ENCODE results near the gene PIEZO1.

Gene PIEZO1

DNA sequence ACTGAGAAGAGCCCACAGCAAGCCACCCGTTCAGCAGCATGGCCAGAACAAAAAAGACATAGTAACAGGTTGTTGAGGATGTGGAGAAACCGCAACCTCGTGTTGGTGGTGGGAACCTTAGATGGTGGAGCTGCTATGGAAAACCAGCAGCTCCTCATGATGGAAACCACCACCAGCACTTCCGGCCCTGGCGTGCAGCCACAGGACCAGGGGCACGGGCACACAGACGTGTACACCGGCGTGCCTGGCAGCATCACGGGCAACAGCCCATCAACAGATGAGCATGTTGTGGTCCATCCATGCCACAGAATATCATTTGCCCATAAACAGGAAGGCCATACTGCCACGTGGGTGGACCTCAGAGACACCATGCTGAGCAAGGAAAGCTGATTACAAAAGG is 66.8 kb downstream of the PIEZO1 start:
- no peak for DNase-seq (ENCODE audit: low read depth)

DNA sequence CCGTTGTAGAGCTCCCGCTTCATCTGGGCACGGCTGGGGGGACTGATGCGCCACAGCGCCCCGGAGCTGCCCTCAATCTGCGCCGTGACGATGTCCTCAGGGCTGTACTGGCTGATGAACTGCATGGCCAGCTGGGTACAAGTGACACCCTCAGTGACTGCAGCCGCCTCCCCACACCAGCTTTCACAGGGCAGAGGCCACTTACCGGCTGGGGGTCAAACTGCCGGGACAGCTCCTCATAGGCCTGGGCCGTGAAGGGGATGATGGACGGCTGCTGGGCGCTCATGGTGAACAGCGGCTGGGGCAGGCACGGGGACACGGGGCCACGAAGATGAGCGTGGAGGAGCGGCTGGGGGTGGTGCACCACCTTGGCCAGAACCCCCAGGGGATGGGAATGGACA is 68.4 kb downstream of the PIEZO1 start:
- DNase-seq (ENCODE audit: low read depth) = no peak

DNA sequence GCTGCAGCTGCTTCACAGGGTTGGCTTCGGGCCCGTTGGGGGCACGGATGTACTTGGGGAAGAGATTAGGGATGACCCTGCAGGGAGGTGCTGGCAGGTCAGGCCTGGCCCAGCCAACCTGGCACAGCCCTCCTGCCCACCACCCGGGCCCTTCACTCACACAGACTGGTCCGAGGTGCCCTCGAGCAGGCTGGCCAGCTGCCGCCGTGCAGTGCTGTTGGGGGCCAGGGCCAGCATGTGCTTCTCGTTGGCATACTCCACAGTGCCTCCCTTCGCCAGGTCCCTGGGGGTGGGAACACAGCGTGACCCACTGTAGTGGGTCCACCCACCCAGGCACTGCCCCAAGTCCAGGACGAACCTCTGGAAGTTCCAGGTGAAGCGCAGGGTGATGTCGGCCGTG is 68.8 kb downstream of the PIEZO1 start:
- no peak for DNase-seq (ENCODE audit: low read depth)

DNA sequence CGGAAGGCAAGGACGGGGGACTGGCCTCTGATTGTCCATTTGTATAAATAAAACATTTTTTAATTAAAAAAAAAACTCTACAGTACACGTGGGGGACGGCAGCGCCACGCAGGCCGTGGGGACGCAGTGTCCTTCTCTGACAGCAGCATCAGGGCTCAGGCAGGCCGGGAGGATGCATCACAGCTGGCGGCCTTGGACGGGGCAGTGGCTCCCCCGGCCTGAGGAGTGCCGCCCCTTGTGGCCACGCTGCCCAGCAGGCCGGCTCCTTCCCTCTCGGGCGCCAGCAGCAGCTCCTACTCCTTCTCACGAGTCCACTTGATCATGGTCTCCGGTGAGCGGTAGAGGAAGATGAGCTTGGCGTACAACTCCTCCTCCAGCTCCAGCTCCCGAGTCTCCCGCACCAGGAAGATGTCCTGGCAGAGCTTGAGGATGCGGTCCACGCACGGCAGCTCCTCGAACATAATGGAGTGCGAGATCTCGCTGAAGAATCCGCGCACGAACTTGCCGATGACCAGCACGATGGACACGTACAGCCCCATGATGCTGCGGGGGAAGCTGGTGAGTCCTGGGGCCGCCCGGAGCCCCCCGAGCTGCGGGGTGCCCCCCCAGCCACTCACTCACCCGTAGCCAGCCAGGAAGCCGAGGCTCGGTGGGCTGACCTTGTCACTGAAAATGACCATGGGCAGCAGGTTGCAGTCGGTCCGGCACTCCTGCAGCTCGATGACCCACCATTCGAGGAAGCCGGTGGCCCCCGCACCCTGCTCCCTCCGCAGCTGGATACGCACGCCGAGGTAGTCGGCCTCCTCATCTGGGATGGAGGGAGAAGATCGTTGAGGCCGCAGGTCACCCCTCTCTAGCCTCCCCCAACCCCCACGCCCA is 69.5 kb downstream of the PIEZO1 start:
- DNase-seq (ENCODE audit: low read depth) = no peak

DNA sequence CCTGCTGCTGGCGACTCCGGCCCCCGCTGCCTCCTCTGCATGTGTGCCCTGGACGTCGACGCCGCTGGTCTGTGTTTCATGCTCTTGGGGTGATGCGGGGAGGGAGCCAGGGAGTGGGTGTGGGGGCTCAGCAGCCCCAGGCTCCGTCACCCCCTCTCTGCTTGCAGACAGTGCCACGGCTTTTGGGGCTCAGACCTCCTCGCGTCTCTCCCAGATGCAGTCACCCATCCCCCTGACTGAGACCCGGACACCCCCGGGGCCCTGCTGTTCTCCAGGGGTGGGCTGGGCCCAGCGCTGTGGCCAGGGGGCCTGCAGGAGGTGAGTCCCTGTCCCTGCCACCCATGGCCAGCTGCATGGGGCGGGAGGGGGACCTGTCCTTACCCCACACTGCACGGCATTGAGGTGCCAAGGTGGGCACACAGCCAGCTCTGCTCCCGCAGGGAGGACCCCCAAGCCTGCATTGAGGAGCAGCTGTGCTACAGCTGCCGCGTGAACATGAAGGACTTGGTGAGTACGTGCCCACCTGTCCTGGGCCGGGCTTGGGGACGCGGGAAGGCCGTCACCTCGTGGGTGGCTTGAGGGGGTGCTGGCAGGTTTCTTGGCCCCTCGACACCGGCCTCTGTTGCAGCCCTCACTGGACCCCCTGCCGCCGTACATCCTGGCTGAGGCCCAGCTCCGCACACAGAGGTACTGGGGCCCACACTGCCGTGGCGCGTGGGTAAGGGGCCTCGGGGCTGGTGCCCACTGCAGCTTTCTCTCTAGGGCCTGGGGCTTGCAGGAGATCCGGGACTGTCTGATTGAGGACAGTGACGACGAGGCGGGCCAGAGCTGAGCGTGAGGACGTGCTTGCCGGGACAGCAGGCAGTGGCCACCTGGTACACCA is 70.4 kb downstream of the PIEZO1 start:
- no peak for DNase-seq (ENCODE audit: low read depth)

DNA sequence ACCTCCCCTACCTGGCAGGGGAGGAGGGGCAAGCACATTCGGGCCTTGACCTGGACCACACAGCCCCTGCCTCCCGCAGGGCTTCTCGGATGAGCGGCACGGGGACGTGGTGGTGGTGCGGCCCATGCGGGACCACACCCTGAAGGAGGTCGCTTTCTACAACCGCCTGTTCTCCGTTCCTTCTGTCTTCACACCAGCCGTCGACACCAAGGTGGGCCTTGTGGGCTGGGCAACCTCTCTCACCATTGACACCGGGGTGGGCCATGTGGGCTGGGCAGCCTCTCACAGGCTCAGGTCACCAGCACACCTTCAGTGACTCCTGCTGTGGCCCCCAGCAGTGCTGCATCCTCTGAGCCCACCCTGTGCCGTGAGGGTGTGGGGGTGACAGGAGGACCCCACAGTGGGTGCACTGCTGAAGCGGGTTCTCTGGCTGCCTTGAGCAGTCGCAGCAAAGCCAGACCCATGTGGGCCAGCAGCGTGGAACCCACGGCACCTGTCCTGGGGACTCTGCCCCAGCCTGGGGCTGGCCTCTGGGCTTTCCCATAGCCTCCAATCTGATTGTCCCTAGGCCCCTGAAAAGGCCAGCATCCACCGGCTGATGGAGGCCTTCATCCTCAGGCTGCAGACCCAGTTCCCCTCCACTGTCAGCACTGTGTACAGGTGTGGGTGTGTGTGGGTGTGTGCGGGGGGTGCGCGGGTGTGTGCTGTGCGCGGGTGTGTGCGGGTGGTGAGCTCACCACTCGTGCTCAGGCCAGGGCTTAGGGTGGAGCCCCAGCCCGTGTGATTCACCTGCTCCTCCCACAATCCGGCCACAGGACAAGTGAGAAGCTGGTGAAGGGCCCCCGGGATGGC is 71.2 kb downstream of the PIEZO1 start:
- DNase-seq (ENCODE audit: low read depth) = peak; percentile 42

DNA sequence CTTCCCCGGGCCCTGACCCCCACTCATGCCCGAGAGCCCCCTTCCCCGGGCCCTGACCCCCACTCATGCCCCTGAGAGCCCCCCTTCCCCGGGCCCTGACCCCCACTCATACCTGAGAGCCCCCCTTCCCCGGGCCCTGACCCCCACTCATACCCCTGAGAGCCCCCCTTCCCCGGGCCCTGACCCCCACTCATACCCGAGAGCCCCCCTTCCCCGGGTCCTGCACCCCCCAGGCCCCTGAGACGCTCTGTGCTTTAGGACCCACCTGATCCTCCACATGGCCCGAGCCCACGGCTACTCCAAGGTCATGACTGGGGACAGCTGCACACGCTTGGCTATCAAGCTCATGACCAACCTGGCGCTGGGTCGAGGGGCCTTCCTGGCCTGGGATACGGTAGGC is 72.0 kb downstream of the PIEZO1 start:
- DNase-seq (ENCODE audit: low read depth) = no peak

DNA sequence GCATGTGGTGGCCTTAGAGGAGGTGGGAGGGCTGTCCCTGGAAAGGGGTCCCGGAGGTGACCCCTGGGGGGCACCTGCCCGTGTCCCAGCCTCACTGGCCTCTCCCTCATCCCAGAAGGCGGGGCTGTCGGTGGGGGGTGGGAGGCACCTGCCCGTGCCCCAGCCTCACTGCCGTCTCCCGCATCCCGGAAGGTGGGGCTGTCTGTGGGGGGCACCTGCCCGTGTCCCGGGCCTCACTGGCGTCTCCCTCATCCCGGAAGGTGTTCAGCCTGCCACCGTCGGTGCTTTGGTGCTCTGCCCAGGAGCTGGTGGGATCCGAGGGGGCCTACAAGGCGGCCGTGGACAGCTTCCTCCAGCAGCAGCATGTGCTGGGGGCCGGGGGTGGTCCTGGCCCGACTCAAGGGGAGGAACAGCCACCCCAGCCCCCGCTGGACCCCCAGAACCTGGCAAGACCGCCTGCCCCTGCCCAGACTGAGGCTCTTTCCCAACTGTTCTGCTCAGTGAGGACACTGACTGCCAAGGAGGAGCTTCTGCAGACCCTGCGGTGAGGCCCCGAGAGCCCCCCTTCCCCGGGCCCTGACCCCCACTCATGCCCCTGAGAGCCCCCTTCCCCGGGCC is 72.5 kb downstream of the PIEZO1 start:
- no peak for DNase-seq (ENCODE audit: low read depth)

DNA sequence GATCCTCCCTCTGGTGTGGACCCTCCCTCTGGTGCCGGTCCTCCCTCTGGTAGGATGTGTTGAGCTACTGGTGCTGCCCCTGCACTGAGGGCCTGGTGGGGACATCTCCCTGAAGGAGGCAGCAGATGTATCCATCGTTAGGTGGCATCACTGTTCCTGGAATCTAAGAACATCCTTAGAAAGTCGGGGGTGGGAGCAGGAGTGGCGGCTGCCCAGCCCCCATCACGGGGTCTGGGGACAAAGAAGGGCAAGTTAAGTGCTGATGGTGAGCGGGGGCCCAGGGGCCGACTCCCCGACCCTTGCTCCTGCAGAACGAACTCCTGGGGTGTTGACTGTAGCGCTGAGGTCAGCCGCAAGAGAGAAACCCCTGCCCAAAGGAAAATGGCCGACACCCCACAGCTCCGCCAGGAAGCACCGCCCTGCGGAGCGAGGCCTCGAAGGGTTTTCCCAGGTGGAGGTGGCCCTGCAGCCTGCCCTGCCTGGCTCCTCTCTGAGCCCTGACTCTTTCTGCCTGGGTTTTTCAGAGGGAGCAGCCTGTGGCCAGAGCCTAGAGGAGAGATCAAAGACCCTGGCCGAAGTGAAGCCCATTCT is 73.2 kb downstream of the PIEZO1 start:
- DNase-seq (ENCODE audit: low read depth) = no peak

DNA sequence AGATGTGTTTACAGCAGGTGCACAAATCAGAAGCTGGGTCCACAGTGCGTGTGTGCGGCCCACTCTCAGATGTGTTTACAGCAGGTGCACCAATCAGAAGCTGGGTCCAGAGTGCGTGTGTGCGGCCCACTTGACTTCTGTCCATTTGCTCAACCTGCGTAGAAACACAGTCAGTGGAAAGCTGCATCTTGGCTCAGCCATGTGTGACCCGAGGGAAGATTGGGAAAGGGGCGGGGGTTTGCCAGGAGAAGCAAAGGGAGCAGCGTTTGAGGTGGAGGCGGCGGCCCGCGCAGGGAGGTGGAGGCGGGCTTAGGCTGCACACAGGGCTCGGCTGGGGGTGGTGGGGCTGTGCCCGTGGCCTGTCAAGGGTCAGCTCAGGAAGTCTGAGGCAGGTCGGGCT is 74.5 kb downstream of the PIEZO1 start:
- no peak for DNase-seq (ENCODE audit: low read depth)

DNA sequence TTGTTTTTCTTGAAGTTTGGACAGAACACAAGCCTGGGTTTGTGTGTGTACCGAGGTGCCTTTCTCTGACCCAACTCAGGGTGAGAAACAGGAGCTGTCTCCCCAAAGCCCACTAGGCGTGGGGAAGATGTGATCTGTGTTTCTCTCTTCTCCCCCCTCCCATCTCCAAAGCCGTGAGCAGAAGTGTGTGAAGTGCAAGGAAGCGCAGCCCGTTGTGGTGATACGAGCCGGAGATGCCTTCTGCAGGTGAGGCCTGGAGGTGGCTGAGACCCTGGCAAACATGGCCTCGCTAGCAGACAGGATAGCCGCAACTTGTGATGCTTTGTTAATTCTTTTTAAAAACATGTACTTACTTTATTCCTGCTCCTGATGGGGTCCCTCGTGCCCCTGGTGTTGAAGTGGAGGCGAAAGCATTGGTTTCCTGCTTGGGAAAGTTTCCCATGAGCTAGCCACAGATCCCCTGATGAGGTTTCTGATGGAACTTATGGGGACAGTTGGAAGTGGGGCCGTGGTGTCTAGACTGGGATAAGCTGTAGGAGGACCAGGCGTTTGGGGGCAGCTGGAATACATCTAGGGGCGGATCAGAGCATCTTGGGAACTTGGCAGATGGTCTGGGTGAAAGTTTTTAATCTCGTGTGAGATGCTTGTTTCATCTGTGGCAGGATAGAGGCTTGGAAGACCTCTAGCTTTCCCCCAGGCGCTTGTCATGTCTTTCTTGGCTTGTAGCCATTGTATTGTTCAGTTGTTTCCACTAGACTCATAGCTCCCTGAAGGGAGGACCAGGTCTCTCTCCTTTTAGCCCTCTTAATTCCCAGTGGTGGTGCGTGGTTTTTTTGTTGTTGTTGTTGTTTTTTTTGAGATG is 77.8 kb downstream of the PIEZO1 start:
- no peak for DNase-seq (ENCODE audit: low read depth)

DNA sequence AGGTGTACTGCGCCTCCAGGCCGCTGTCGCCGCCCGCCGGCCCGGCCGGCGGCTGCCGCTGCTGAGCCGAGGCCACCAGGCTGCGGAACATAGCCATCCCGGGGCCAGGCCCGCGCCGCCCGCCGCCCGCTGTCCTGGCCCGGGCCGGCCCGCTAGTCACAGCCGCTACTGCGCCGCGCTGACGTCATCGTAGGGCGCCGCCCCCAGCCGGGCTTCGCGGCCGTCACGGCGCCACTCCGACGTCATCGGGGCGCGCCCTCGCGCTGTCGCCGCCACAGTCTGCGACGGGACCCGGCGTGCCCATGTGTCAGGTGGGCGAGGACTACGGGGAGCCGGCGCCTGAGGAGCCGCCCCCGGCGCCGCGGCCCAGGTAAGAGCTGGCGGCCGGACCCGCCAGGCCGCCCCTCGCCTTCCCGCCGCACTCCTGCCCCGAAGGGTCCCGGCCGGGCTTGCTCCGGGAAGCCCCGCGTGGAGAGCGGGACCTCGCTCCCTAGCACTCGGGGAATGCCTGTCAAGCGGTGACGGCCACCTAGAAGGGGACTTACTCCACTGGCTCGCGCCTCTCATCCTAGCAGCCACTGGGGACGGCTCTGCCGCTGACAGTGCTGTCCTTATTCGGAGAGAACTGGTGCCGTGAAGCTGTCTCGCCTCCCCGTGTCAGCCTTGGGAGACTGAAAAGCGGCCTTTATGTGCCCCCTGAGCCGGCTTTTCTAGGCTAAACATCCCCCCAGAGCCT is 78.6 kb downstream of the PIEZO1 start, which contains the start of the genes CTU2 and RNF166:
Gene CTU2 (plus strand): TSS at position 275 of the 736 bp plus-strand sequence. CDS start 28 bp downstream, at position 303.
Gene RNF166 (minus strand): TSS at position 180 of the 736 bp plus-strand sequence. CDS start 83 bp downstream, at position 97.
- DNase-seq (ENCODE audit: low read depth) = peak; percentile 74

DNA sequence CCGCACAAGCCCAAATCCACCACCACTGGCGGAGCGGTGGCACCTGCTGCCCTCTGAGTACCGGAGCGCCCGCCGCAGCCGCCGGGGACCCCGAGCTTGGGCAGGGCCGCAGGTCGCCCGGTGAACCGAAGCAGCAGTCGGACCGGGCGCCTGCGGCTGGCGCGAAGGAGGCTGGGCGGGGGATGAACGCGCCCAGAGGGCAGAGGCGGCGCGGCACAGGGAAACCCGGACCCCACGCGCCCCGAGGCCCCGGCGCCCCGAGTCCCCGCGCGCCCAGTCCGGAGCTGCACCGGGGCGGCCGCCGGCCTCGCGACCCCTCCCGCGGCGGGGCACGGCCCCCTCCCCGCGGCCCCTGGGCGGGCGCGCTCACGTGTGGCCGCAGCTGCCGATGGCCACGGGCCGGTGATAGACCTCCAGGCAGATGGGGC is 79.2 kb downstream of the PIEZO1 start:
- no peak for DNase-seq (ENCODE audit: low read depth)

DNA sequence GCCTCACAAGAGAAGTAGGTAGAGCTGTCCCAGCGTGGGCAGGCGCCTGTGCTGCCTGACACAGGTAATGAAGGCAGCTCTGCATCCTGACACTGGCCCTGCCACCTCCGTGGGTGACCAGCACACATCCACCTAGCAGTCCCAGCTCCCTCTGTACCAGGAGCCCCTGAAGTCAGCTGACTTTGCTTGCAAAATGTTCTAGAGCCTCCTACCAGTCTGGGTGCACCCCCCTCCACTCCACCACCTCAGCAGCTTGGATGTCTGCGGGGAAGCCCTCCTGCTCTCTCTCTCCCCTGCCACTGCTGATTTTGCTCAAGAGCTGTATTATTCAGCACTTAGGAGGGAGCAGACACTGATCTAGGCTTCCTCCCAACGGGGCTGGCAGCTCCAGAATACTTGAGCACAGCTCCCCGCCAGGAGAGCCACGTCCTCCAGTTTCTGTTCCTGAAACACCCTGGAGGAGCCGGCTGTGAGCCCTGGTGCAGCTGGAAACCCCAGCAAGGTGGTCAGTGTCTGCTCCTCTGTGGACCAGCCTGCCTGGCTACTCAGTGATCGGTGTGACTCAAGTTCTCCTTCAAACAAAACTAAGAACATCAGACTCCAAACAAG is 79.8 kb downstream of the PIEZO1 start:
- DNase-seq (ENCODE audit: low read depth) = peak; percentile 42

DNA sequence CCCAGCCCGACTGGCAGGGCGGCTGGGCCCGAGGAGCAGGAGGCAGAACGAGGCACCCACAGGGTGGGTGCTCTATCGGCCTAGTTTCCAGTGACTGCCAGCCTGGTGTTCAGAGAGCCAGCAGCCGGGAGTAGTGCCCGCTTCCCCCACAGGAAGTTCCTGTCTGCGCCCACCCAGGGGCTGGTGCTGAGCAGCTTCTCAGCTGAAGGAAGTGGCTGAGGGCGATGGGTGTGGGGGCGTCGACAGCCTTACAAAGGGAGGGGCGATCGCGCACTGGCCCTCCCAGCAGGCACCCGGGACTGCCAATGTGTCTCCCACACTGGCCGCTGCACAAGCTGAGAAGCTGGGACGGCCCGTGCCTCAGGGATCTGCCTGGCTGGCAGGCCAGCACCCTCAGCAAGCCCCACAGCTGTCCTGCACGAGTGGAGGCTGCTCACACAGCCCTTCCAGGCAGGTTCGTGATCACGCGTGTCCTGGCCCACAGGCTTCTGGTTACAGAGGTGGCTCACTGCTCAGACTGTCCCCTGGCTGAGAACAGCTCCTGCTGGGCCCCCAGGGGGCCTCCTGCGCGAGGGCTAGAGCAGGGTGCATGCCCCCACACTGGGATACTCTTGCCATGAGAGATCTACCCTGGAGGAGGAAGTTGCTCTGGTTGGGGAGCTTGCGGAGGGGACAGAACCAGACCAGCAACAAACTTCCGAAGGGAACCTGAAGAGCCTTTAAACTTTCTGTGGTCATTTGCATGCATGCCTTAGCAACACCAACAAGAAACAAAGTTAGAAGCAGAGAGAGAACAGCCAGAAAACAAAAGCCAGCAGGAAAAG is 81.3 kb downstream of the PIEZO1 start:
- DNase-seq (ENCODE audit: low read depth) = no peak

DNA sequence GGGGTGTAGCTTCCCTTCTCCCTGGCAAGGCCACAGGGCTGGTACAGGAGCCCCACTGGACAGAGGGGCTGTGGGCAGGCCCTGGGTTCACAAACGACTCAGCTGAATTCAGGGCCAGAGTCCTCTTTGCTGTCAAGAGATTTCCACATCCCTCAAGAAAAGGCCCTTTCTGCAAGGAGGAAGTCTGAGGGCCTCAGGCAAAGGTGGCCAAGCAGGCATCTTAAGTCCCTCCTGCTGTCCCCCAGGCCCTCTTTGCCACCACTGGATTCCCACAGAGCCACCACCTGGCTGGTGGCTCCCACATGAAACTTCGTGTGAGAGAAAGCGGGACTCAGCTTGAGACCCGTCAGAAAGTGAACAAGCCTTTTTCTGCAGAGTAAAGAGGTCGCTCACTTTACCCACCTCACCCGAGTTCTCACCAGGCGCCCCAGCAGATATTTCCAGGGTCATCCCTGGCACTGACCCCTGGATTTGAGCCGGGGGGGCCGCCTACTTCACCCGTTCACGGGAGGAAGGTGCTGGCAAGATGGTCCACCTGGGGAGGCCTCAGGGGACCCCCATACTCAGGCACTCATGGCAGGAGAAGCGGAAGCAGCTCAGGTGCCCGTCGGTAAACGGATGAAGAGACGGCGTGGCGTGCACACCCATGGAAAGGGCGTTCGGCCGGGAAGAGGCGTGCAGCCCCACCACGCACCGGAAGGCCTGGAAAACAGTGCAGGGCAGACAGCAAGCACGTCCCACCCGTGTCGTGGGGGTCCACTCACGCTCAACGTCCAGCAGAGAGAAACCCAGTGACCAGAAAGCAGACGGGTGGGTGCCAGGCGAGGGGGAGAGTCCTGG is 82.4 kb downstream of the PIEZO1 start:
- DNase-seq (ENCODE audit: low read depth) = no peak
